Lung (tissue), 12 donors: ENCODE results near the gene TIA1. TPM values are rescaled to one million over a fixed set of nuclear protein-coding genes. Genes with fewer than 3 reads are reported as not detected.

Experiments used
- ATAC-seq: fragments of 200-7000 bp; cut with Tn5 transposase; one replicate; pipeline ENCODE4 v1.9.1; 2020; ENCODE audit warnings: moderate number of reproducible peaks; ENCODE audit not compliant: insufficient read depth, low FRiP score
- DNase-seq, 3 donors: peaks; one replicate each; pipeline ENCODE4 v3.0.0-alpha.2; 2013 to 2017
- H3K27ac ChIP-seq, 2 donors: one replicate each; pipeline ENCODE4 v1.5.1; 2013; ENCODE audit warnings: mild to moderate bottlenecking in 2 of 2, moderate library complexity in 2 of 2, control low read depth in 1 of 2, inconsistent platforms in 1 of 2, low read depth in 1 of 2, low read length in 1 of 2
- H3K27me3 ChIP-seq, 3 donors: one replicate each; pipeline ENCODE4 v1.5.1; 2013; ENCODE audit warnings: low read length in 2 of 3; ENCODE audit not compliant: control insufficient read depth in 3 of 3, insufficient read depth in 3 of 3
- H3K36me3 ChIP-seq, 4 donors: one replicate each; pipeline ENCODE4 v1.5.1; 2013; ENCODE audit warnings: low read length in 4 of 4, mild to moderate bottlenecking in 1 of 4, moderate library complexity in 1 of 4; ENCODE audit not compliant: control insufficient read depth in 4 of 4, insufficient read depth in 4 of 4
- H3K4me1 ChIP-seq, 5 donors: one replicate each; pipeline ENCODE4 v1.5.1; 2013; ENCODE audit warnings: low read length in 5 of 5, mild to moderate bottlenecking in 2 of 5, moderate library complexity in 1 of 5; ENCODE audit not compliant: control insufficient read depth in 5 of 5, insufficient read depth in 5 of 5
- H3K4me3 ChIP-seq: one replicate; pipeline ENCODE4 v1.5.1; 2013; ENCODE audit warnings: mild to moderate bottlenecking, control low read depth, moderate library complexity
- H3K9ac ChIP-seq, 2 donors: one replicate each; pipeline ENCODE4 v1.5.1; 2013; ENCODE audit warnings: low read length in 2 of 2, control low read depth in 1 of 2; ENCODE audit not compliant: insufficient read depth in 1 of 2
- H3K9me3 ChIP-seq, 4 donors: one replicate each; pipeline ENCODE4 v1.5.1; 2013; ENCODE audit warnings: low read length in 3 of 4, mild to moderate bottlenecking in 1 of 4, moderate library complexity in 1 of 4; ENCODE audit not compliant: control insufficient read depth in 4 of 4, insufficient read depth in 3 of 4
- WGBS, 2 donors: extraction: QIAGEN DNeasy Blood & Tissue Kit; methylation state at CpG; one replicate each; pipeline ENCODE4 v1.1.7; 2013; 5-methylcytosine and 5-hydroxymethylcytosine counted together
- polyA plus RNA-seq, 2 donors: library from polyadenylated mRNA; stranded (reverse); fragments of 200-250 nt; gene quantifications; one replicate each; pipeline ENCODE4 v1.2.1, GENCODE V29; 2013
- total RNA-seq, 2 donors: library from RNA; depleted of rRNA in 1 of 2; stranded (reverse); fragments of >200 nt in 1 of 2; gene quantifications; one replicate each; pipeline ENCODE4 v1.2.1, GENCODE V29; 2014 to 2021
- TF ChIP-seq, protein P1 (sequence below): IDR thresholded peaks from 2 replicates; pipeline ENCODE4 v1.5.1; 2012; ENCODE audit warnings: mild to moderate bottlenecking; ENCODE audit errors: control extremely low read depth, extremely low read depth
- donor health status: control.
- donor health status: control.
- donor health status: Bipolar disorder and iron deficiency.
- donor health status: healthy.
- donor health status: DM: yes; HTN: yes; CAD: no.

The TIA1 gene
- total and polyA plus RNA-seq, 4 donors = 31.5 to 403 (median 65.2) TPM

DNA sequence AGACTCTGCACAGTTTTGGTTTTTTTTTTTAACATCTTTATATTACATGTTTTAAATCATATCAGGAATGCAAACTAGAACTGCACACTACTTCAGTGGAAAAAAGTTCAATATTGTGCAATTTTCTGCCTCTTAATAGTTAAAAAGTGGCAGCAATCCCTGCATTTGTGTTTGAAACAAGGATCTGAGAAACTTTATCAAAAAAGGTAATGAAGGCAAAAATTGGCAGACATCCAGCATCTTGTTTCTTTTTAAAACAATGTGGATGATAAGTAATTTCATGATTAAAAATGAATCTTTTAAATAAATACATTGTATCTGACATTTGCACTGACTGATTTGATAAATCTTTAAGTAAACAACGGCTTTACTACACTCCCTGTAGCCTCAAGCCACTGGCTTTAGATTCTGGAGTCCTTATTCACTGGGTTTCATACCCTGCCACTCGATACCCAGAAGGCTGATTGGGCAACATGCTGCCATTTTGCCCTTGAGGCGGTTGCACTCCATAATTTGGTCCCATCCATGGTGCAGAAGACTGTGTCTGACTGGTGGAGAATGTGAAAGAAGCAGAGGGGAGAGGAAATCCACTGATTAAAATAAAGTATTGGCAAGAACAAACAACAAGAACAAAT, 36.0 kb downstream of the TIA1 start:
- Histone ChIP-seq H3K27ac (no peak overlapping the region), H3K4me3 (no peak overlapping the region), H3K27me3 (no peaks in the 10 kb centered on the region), H3K9me3 (no peaks in the 10 kb centered on the region), H3K36me3 (peaks cover 10 to 29% (median 20%) of the 10 kb centered on the region in 4 donors), H3K4me1 (no peaks in the 10 kb centered on the region), H3K9ac (no peak overlapping the region)
- ATAC-seq (no peak), DNase-seq (peak in 2 of 3 donors; percentile 27 to 39)
- TF ChIP-seq, protein P1, sequence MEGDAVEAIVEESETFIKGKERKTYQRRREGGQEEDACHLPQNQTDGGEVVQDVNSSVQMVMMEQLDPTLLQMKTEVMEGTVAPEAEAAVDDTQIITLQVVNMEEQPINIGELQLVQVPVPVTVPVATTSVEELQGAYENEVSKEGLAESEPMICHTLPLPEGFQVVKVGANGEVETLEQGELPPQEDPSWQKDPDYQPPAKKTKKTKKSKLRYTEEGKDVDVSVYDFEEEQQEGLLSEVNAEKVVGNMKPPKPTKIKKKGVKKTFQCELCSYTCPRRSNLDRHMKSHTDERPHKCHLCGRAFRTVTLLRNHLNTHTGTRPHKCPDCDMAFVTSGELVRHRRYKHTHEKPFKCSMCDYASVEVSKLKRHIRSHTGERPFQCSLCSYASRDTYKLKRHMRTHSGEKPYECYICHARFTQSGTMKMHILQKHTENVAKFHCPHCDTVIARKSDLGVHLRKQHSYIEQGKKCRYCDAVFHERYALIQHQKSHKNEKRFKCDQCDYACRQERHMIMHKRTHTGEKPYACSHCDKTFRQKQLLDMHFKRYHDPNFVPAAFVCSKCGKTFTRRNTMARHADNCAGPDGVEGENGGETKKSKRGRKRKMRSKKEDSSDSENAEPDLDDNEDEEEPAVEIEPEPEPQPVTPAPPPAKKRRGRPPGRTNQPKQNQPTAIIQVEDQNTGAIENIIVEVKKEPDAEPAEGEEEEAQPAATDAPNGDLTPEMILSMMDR = no peak
- WGBS, 2 donors = 84 to 86% methylated on average over 3 of the region's 3 CpGs

DNA sequence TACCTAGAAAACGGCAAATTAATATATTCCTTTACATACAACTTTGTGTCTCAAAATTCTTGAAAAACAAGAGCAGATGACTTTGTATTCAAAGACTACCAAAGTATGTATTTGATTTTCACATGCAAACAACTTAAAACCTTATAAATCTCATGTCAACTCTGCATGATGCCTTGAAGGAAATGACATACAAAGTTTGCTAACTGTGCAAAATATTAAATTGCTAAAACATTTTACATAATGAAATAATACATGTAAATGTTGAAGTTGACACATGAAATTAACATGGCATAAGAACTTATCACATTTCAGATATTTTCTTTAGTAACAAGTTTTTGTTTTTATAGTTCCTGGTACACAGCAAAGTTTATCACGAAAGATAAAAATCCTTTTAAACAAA, 36.8 kb downstream of the TIA1 start:
- DNase-seq = no peak
- H3K4me3 ChIP-seq = no peak overlapping the region
- no peaks in the 10 kb centered on the region for H3K9me3 ChIP-seq
- 82 to 83% methylated on average over 2 of the region's 2 CpGs for WGBS, 2 donors
- TF ChIP-seq, protein P1 = no peak
- peaks cover 9 to 27% (median 18%) of the 10 kb centered on the region in 4 donors for H3K36me3 ChIP-seq
- H3K27ac ChIP-seq = no peak overlapping the region
- no peak overlapping the region for H3K9ac ChIP-seq
- H3K27me3 ChIP-seq = no peaks in the 10 kb centered on the region
- ATAC-seq = no peak
- H3K4me1 ChIP-seq = no peaks in the 10 kb centered on the region

DNA sequence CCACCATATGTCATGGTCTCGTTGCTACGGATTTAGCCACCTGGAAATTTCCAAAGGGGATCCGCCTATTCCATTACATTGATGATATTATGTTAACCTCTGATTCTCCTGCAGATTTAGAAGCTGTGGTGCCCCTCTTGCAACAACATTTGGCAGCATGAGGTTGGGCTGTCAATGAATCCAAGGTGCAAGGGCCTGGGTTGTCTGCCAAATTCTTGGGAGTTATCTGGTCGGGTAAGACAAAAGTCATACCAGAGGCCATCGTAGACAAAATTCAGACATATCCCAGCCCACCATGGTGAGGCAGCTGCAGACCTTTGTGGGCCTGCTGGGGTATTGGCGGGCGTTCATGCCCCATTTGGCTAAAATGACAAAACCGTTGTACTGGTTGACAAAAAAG, 44.0 kb downstream of the TIA1 start:
- no peak for DNase-seq
- WGBS, 2 donors = 93% methylated on average over 8 of the region's 8 CpGs
- H3K4me3 ChIP-seq = no peak overlapping the region

More for the DNA sequence above, 44.0 kb downstream of the TIA1 start:
- no peaks in the 10 kb centered on the region for H3K4me1 ChIP-seq
- no peak for ATAC-seq
- no peaks in the 10 kb centered on the region for H3K9me3 ChIP-seq
- no peaks in the 10 kb centered on the region for H3K27me3 ChIP-seq
- peaks cover 0 to 5% (median 1%) of the 10 kb centered on the region in 4 donors for H3K36me3 ChIP-seq
- TF ChIP-seq, protein P1 = no peak
- no peak overlapping the region for H3K9ac ChIP-seq
- no peak overlapping the region for H3K27ac ChIP-seq
